GM12874 (cell line): ENCODE measurements around the gene CAMK2A.

Source experiments
- CTCF ChIP-seq: IDR thresholded peaks from 2 replicates; pipeline ENCODE4 v1.5.1; 2011; ENCODE audit warnings: low read depth, mild to moderate bottlenecking, control low read depth, low read length, moderate library complexity; ENCODE audit not compliant: insufficient read depth

CAMK2A gene

GRCh38 chr5:150254774-150255173, 34.8 kb downstream of the CAMK2A start:
- TF ChIP-seq CTCF: no peak

GRCh38 chr5:150254363-150254762, 35.2 kb downstream of the CAMK2A start:
- no peak for TF ChIP-seq CTCF

GRCh38 chr5:150253416-150254208, 36.0 kb downstream of the CAMK2A start:
- TF ChIP-seq CTCF: no peak

- TF ChIP-seq CTCF: no peak
Observed at GRCh38 chr5:150252489-150252888, 37.1 kb downstream of the CAMK2A start.

GRCh38 chr5:150251504-150251903, 38.1 kb downstream of the CAMK2A start:
- no peak for TF ChIP-seq CTCF

- TF ChIP-seq CTCF: no peak
Observed at GRCh38 chr5:150249744-150250143, 39.8 kb downstream of the CAMK2A start.

- no peak for TF ChIP-seq CTCF
Observed at GRCh38 chr5:150248946-150249345, 40.6 kb downstream of the CAMK2A start.

- no peak for TF ChIP-seq CTCF
Observed at GRCh38 chr5:150247726-150248125, 41.8 kb downstream of the CAMK2A start.
